Pancreas (tissue), 10 donors: ENCODE data around the gene ANTKMT. TPM values are rescaled to one million over a fixed set of nuclear protein-coding genes. Genes with fewer than 3 reads are reported as not detected.

ENCODE experiments used
- ATAC-seq, 4 donors: fragments of 200-7000 bp; cut with Tn5 transposase; one replicate each; pipeline versions ENCODE4 v1.8.0 to v1.9.1; 2020; ENCODE audit warnings: mild to moderate bottlenecking in 4 of 4, moderate library complexity in 4 of 4
- DNase-seq, 6 donors: peaks; one replicate each; pipeline ENCODE4 v3.0.0-alpha.2; 2020
- FAIRE-seq: peaks from 2 replicates; lab custom pipeline; 2012; peaks lifted over from hg19 to GRCh38; lab: Jason Lieb, UNC
- H3K27ac ChIP-seq, 4 donors: fragments of 200-600 bp; sonication (generic); 1 replicate in 3 of 4; 2 replicates in 1 of 4; pipeline versions ENCODE4 v1.5.0 to v1.8.0; 2020
- H3K27me3 ChIP-seq, 4 donors: fragments of 200-600 bp; one replicate each; pipeline ENCODE4 v1.8.0; 2021
- H3K36me3 ChIP-seq, 3 donors: fragments of 200-600 bp; sonication (generic) in 1 of 3; one replicate each; pipeline versions ENCODE4 v1.5.0 to v1.8.0; 2020 to 2021
- H3K4me1 ChIP-seq, 3 donors: fragments of 200-600 bp; one replicate each; pipeline ENCODE4 v1.8.0; 2021
- H3K4me3 ChIP-seq, 4 donors: fragments of 200-600 bp; sonication (generic) in 2 of 4; one replicate each; pipeline versions ENCODE4 v1.5.0 to v1.8.0; 2020 to 2021
- H3K9me3 ChIP-seq, 4 donors: fragments of 200-600 bp; one replicate each; pipeline ENCODE4 v1.8.0; 2021
- CTCF ChIP-seq, 4 donors: fragments of 200-600 bp; sonication (generic) in 3 of 4; IDR thresholded peaks; one replicate each; pipeline versions ENCODE4 v1.5.0 to v1.8.0; 2021; ENCODE audit warnings: antibody characterized with exemption in 4 of 4
- WGBS, 2 donors: extraction: QIAGEN DNeasy Blood & Tissue Kit; methylation state at CpG; one replicate each; pipeline ENCODE4 v1.1.7; 2013; 5-methylcytosine and 5-hydroxymethylcytosine counted together
- intact Hi-C, 3 donors: fragments of 100-400 bp; cut with DNase I; formaldehyde crosslinking; loops; one replicate each; pipeline versions ENCODE4 v1.11.1 to v1.14.2; 2022
- polyA plus RNA-seq, 2 donors: library from polyadenylated mRNA; stranded (reverse); fragments of 200-250 nt; gene quantifications; one replicate each; pipeline ENCODE4 v1.2.3, GENCODE V29; 2013
- total RNA-seq, 6 donors: library from RNA; stranded (reverse); fragmentation: NEBNext Ultra II Directional in 4 of 6; extraction: Animal tissue kit (Norgen Biotek cat#: 25700) in 4 of 6; gene quantifications; one replicate each; pipeline versions ENCODE4 v1.2.1 to v1.2.4, GENCODE V29; 2021 to 2023
- donor health status: healthy with polysubstance abuse.
- donor health status: DM: no; HTN: no; CAD: no; lungs with moderate emphysema.
- donor health status: DM: no; HTN: no; CAD: no.
- donor health status: control.
- donor health status: control.
- donor health status: Bipolar disorder and iron deficiency.
- donor health status: DM: yes; HTN: yes; CAD: no.
- donor health status: DM: no; HTN: no; CAD: no.
- donor health status: DM: no; HTN: no; CAD: no.
- donor health status: DM: yes; HTN: yes; CAD: no.

Gene ANTKMT
- total and polyA plus RNA-seq, 8 donors: 12.2 to 41.7 (median 22.1) TPM

GRCh38 chr16:766008-766819 lies 45.3 kb downstream of the ANTKMT start:
- ATAC-seq (no peak), DNase-seq (no peak), FAIRE-seq (no peak)
- intact Hi-C loops: no loop called here
- no peaks in the 10 kb centered on the region for H3K36me3 ChIP-seq
- no peaks in the 10 kb centered on the region for H3K27me3 ChIP-seq
- no peaks in the 10 kb centered on the region for H3K9me3 ChIP-seq
- 69% methylated on average over 28 to 29 of the region's 29 CpGs for WGBS, 2 donors
- H3K4me3 ChIP-seq: no peak overlapping the region
- no peak for TF ChIP-seq CTCF (IDR thresholded peaks at IDR 0.05)
- no peak overlapping the region for H3K27ac ChIP-seq
- no peaks in the 10 kb centered on the region for H3K4me1 ChIP-seq

GRCh38 chr16:766820-767640 lies 46.1 kb downstream of the ANTKMT start:
- DNase-seq (peak in 1 of 6 donors; percentile 76), FAIRE-seq (no peak), ATAC-seq (no peak)
- H3K27me3 ChIP-seq: no peaks in the 10 kb centered on the region
- H3K9me3 ChIP-seq: no peaks in the 10 kb centered on the region
- no peaks in the 10 kb centered on the region for H3K36me3 ChIP-seq
- WGBS, 2 donors: 59 to 66% methylated on average over 34 to 35 of the region's 48 CpGs
- H3K4me1 ChIP-seq: no peaks in the 10 kb centered on the region
- no peak overlapping the region for H3K4me3 ChIP-seq
- TF ChIP-seq CTCF (IDR thresholded peaks at IDR 0.05): no peak
- intact Hi-C loops: no loop called here
- H3K27ac ChIP-seq: no peak overlapping the region

- WGBS, 2 donors: 46 to 53% methylated on average over 8 to 15 of the region's 38 CpGs
- ATAC-seq: no peak
- no peak for TF ChIP-seq CTCF (IDR thresholded peaks at IDR 0.05)
- H3K27me3 ChIP-seq: no peaks in the 10 kb centered on the region
- no peak overlapping the region for H3K4me3 ChIP-seq
- intact Hi-C loops: no loop called here
- no peak for DNase-seq
- no peak overlapping the region for H3K27ac ChIP-seq
- no peaks in the 10 kb centered on the region for H3K4me1 ChIP-seq
- no peaks in the 10 kb centered on the region for H3K9me3 ChIP-seq
- no peak for FAIRE-seq
- H3K36me3 ChIP-seq: no peaks in the 10 kb centered on the region
Measured at GRCh38 chr16:767743-768235, 46.8 kb downstream of the ANTKMT start.

- no peak for TF ChIP-seq CTCF (IDR thresholded peaks at IDR 0.05)
- no peak overlapping the region for H3K27ac ChIP-seq
- no peaks in the 10 kb centered on the region for H3K4me1 ChIP-seq
- no peak overlapping the region for H3K4me3 ChIP-seq
- FAIRE-seq: no peak
- H3K9me3 ChIP-seq: no peaks in the 10 kb centered on the region
- intact Hi-C loops: no loop called here
- WGBS, 2 donors: 48 to 73% methylated on average over 21 of the region's 21 CpGs
- ATAC-seq: no peak
- H3K27me3 ChIP-seq: no peaks in the 10 kb centered on the region
- peak in 2 of 6 donors; percentile 26 to 81 for DNase-seq
- H3K36me3 ChIP-seq: no peaks in the 10 kb centered on the region
Measured at GRCh38 chr16:768428-768827, 47.5 kb downstream of the ANTKMT start.
